Keratinocyte (primary cell): ENCODE data around the gene INO80. TPM values are rescaled to one million over a fixed set of nuclear protein-coding genes. Genes with fewer than 3 reads are reported as not detected.

Experiments
- DNase-seq: peaks from one replicate; pipeline ENCODE4 v3.0.0-alpha.2; 2011; ENCODE audit warnings: low read depth, missing footprints, low spot score
- FAIRE-seq: peaks from 2 replicates; lab custom pipeline; 2011; peaks lifted over from hg19 to GRCh38; lab: Jason Lieb, UNC
- H2AFZ ChIP-seq: 2 replicates; pipeline ENCODE4 v1.6.0; 2012; ENCODE audit warnings: low read length, control low read depth, inconsistent platforms; ENCODE audit not compliant: control insufficient read depth
- H3K27ac ChIP-seq: 2 replicates; pipeline ENCODE4 v1.5.1; 2011; ENCODE audit warnings: low read length; ENCODE audit not compliant: control insufficient read depth, insufficient read depth
- H3K27me3 ChIP-seq: 3 replicates; pipeline ENCODE4 v1.6.0; 2011; ENCODE audit warnings: low read length; ENCODE audit not compliant: control insufficient read depth, insufficient read depth; ENCODE audit errors: extremely low read depth
- H3K36me3 ChIP-seq, 2 experiments: 2 replicates in 1 of 2; 3 replicates in 1 of 2; pipeline ENCODE4 v1.5.1; 2011; ENCODE audit warnings: low read length in 2 of 2, mild to moderate bottlenecking in 1 of 2; ENCODE audit not compliant: control insufficient read depth in 2 of 2, insufficient read depth in 2 of 2; ENCODE audit errors: extremely low read depth in 1 of 2
- H3K4me1 ChIP-seq: 3 replicates; pipeline ENCODE4 v1.5.1; 2011; ENCODE audit warnings: low read length; ENCODE audit not compliant: control insufficient read depth, insufficient read depth; ENCODE audit errors: extremely low read depth
- H3K4me2 ChIP-seq: 3 replicates; pipeline ENCODE4 v1.6.0; 2011; ENCODE audit warnings: low read depth, low read length; ENCODE audit not compliant: control insufficient read depth, insufficient read depth; ENCODE audit errors: extremely low read depth
- H3K4me3 ChIP-seq, 3 experiments: fragments of 200-600 bp in 1 of 3; sonication (generic) in 1 of 3; 2 replicates in 2 of 3; 3 replicates in 1 of 3; pipeline ENCODE4 v1.5.1; 2011 to 2016; ENCODE audit warnings: low read length in 3 of 3, mild to moderate bottlenecking in 3 of 3, control low read depth in 2 of 3, inconsistent platforms in 1 of 3, low read depth in 1 of 3, mixed read lengths in 1 of 3, mixed run types in 1 of 3, moderate library complexity in 1 of 3; ENCODE audit not compliant: control insufficient read depth in 2 of 3, insufficient read depth in 2 of 3; ENCODE audit errors: extremely low read depth in 1 of 3
- H3K79me2 ChIP-seq: 2 replicates; pipeline ENCODE4 v1.6.0; 2012; ENCODE audit warnings: low read length; ENCODE audit not compliant: control insufficient read depth, insufficient read depth
- H3K9ac ChIP-seq: 3 replicates; pipeline ENCODE4 v1.6.0; 2011; ENCODE audit warnings: low read length; ENCODE audit not compliant: control insufficient read depth, insufficient read depth; ENCODE audit errors: extremely low read depth
- H3K9me1 ChIP-seq: 3 replicates; pipeline ENCODE4 v1.6.0; 2011; ENCODE audit warnings: low read length; ENCODE audit not compliant: control insufficient read depth, insufficient read depth; ENCODE audit errors: extremely low read depth
- H3K9me3 ChIP-seq: 2 replicates; pipeline ENCODE4 v1.5.1; 2012; ENCODE audit warnings: low read depth, low read length; ENCODE audit not compliant: control insufficient read depth
- H4K20me1 ChIP-seq: 3 replicates; pipeline ENCODE4 v1.6.0; 2011; ENCODE audit warnings: low read length; ENCODE audit not compliant: control insufficient read depth, insufficient read depth; ENCODE audit errors: extremely low read depth
- EZH2 ChIP-seq: IDR thresholded peaks from one replicate; pipeline ENCODE4 v1.6.1; 2012; ENCODE audit warnings: inconsistent platforms, mild to moderate bottlenecking, low read length, moderate library complexity
- dilution Hi-C: fragments of 300-500 bp; cut with MboI; formaldehyde crosslinking; loops from one replicate; pipeline ENCODE4 v1.7.0; 2020; ENCODE audit warnings: low sequenced_read_pairs; ENCODE audit not compliant: extremely low pct_ligation_motif_present
- polyA plus RNA-seq, 5 experiments: library from polyadenylated mRNA; depleted of rRNA in 3 of 5; stranded (reverse) in 3 of 5; stranded (forward) in 1 of 5; unstranded in 1 of 5; fragments of >200 nt; gene quantifications; 1 replicate in 1 of 5; 2 replicates in 3 of 5; 3 replicates in 1 of 5; pipeline versions ENCODE4 v1.2.1 to v1.2.3, GENCODE V29; 2011 to 2012; ENCODE audit warnings: missing spikeins in 2 of 5, low read depth in 1 of 5, low replicate concordance in 1 of 5
- TF ChIP-seq, protein P1 (sequence below), 3 experiments: IDR thresholded peaks in 1 of 3; conservative IDR thresholded peaks in 1 of 3; optimal IDR thresholded peaks in 1 of 3; 2 replicates in 2 of 3; 3 replicates in 1 of 3; pipeline versions ENCODE3 to v1.5.1; 2011; ENCODE audit warnings: low read length in 3 of 3, mild to moderate bottlenecking in 3 of 3, moderate library complexity in 2 of 3, control low read depth in 1 of 3, inconsistent platforms in 1 of 3; ENCODE audit not compliant: insufficient read depth in 2 of 3; ENCODE audit errors: extremely low read depth in 1 of 3

Gene INO80
- polyA plus RNA-seq, 1 donor (not counting 4 experiments of a cell fraction or from before 2014, with no cell fraction given), result 10.3 TPM

DNA sequence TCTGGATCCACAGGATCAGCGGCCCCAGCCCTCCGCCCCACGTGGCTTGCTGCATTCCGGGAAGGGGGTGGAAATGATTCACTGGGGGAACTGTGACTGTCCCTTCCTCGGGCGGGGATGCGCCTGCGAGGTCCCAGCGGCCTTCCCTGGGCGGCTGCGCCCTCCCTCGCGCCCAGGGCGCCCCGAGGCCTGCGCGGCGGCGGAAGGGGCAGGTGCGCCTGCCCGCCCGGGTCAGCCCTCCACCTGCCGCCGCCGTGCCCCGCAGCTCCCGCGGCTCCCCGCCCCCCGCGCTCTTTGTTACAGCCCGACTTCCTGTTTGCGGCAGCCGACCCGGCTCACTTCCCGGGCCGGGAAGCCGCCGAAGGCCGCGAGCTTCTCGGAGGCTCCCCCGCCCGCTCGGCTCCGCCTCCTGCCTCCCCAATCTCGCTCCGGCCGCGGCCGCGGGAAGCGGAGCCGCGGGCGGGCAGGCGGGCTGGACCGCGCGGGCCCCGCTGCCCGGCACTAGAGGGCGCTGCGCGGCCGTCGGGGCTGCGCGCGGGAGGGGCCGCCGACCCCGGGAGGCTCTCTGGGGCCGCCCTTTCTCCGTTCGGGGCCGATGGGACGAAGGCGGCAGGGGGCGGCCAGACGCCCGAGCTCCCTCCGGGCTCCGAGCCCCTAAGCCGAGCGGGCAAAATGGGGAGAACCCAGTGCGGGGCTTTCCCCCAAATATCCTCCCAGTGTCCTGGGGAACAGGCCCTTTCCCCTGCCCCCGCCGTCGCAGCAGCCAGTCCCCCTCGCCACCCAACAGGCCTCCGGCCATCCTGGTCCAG, 174.3 kb downstream of the INO80 start:
- FAIRE-seq, result no peak

DNA sequence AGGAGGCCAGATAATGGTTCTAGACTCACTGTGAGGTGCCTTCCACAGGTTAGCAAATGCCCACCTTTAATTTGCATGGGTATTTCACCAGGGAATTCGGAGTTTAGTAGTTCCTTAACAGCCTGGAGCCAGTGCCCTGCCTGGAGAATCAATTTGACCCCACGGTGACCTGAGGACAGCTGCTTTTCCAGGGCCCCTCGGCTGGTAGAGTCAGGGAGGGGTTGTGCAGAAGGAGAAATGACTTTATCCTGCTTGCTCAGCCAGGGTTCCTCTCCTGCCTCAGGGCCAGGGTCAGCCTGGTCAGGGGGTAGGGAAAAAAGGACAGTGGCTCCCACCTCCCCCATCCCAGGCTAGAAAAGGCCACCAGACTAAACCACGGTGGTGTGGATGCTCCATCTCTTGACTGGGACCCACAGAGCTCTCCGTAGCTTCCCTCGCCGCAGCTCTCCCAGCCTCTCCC, 175.0 kb downstream of the INO80 start:
- Histone ChIP-seq H2AFZ (no peak overlapping the region), H3K4me3 (peak overlapping the region in 1 of 3 experiments; percentile 18), H3K4me1 (peaks cover 6% of the 10 kb centered on the region), H3K9me1 (no peaks in the 10 kb centered on the region), H4K20me1 (no peaks in the 10 kb centered on the region), H3K27ac (no peak overlapping the region), H3K4me2 (peak overlapping the region; percentile 88), H3K9me3 (no peaks in the 10 kb centered on the region), H3K27me3 (peaks cover 31% of the 10 kb centered on the region), H3K79me2 (no peaks in the 10 kb centered on the region), H3K9ac (peak overlapping the region; percentile 68), H3K36me3 (no peaks in the 10 kb centered on the region)
- TF ChIP-seq EZH2, result no peak
- TF ChIP-seq, protein P1, sequence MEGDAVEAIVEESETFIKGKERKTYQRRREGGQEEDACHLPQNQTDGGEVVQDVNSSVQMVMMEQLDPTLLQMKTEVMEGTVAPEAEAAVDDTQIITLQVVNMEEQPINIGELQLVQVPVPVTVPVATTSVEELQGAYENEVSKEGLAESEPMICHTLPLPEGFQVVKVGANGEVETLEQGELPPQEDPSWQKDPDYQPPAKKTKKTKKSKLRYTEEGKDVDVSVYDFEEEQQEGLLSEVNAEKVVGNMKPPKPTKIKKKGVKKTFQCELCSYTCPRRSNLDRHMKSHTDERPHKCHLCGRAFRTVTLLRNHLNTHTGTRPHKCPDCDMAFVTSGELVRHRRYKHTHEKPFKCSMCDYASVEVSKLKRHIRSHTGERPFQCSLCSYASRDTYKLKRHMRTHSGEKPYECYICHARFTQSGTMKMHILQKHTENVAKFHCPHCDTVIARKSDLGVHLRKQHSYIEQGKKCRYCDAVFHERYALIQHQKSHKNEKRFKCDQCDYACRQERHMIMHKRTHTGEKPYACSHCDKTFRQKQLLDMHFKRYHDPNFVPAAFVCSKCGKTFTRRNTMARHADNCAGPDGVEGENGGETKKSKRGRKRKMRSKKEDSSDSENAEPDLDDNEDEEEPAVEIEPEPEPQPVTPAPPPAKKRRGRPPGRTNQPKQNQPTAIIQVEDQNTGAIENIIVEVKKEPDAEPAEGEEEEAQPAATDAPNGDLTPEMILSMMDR (optimal IDR thresholded peaks at IDR 0.05 in 1 of 3, IDR thresholded peaks at IDR 0.05 in 1 of 3, conservative IDR thresholded peaks at IDR 0.05 in 1 of 3; ENCODE audit: extremely low read depth in 1 of 3, insufficient read depth in 2 of 3, low read length in 3 of 3), result no peak
- DNase-seq (no peak), FAIRE-seq (no peak)
- dilution Hi-C loops, result no loop called here

More for the DNA sequence above, 174.3 kb downstream of the INO80 start:
- no peak for TF ChIP-seq EZH2
- TF ChIP-seq, protein P1 (optimal IDR thresholded peaks at IDR 0.05 in 1 of 3, IDR thresholded peaks at IDR 0.05 in 1 of 3, conservative IDR thresholded peaks at IDR 0.05 in 1 of 3; ENCODE audit: extremely low read depth in 1 of 3, insufficient read depth in 2 of 3, low read length in 3 of 3), result peak in 2 of 3 experiments; percentile 30 to 66
- Histone ChIP-seq H3K36me3 (no peaks in the 10 kb centered on the region), H3K4me1 (peaks cover 6% of the 10 kb centered on the region), H4K20me1 (no peaks in the 10 kb centered on the region), H3K9me3 (no peaks in the 10 kb centered on the region), H3K4me2 (peak overlapping the region; percentile 88), H3K9me1 (no peaks in the 10 kb centered on the region), H3K4me3 (peak overlapping the region; percentile 38 to 66 (median 62)), H3K27ac (no peak overlapping the region), H3K79me2 (no peaks in the 10 kb centered on the region), H3K9ac (peak overlapping the region; percentile 68), H3K27me3 (peaks cover 32% of the 10 kb centered on the region), H2AFZ (peak overlapping the region; percentile 79)
- DNase-seq, result no peak
- dilution Hi-C loops, result no loop called here
